Cerebellar cortex (tissue), 1 donor: ENCODE results near the gene IFITM1.
A peak's percentile ranks its signal among the peaks of the same experiment; 100 is the strongest.
"Not testable (repeated sequence)": the region's sequence is repeated elsewhere in the genome, so short reads cannot be mapped to it uniquely, and the experiment has no call there.

Experiments used
- DNase-seq: peaks from one replicate; pipeline ENCODE4 v3.0.0-alpha.2; 2015; ENCODE audit warnings: low spot score

Gene IFITM1

GRCh38 chr11:282630-283360, 31.0 kb upstream of the IFITM1 start:
- DNase-seq, result no peak

GRCh38 chr11:283405-284104, 30.3 kb upstream of the IFITM1 start:
- no peak for DNase-seq

- no peak for DNase-seq
Measured at GRCh38 chr11:284105-285020, 29.5 kb upstream of the IFITM1 start.

GRCh38 chr11:285021-285893, 28.6 kb upstream of the IFITM1 start:
- no peak for DNase-seq

- DNase-seq, result no peak
Measured at GRCh38 chr11:285894-286220, 28.0 kb upstream of the IFITM1 start.

GRCh38 chr11:286977-287820, 26.6 kb upstream of the IFITM1 start:
- DNase-seq, result not testable (repeated sequence)

GRCh38 chr11:287821-288477, 25.9 kb upstream of the IFITM1 start:
- no peak for DNase-seq

- peak; percentile 11 for DNase-seq
Measured at GRCh38 chr11:288478-289397, 25.1 kb upstream of the IFITM1 start, which contains the start of gene PGGHG. PGGHG (plus strand) TSS chr11:289126; CDS start chr11:289817, 691 bp downstream.

- no peak for DNase-seq
Measured at GRCh38 chr11:289398-289711, 24.5 kb upstream of the IFITM1 start.

- no peak for DNase-seq
Measured at GRCh38 chr11:289712-290620, 23.9 kb upstream of the IFITM1 start.

GRCh38 chr11:290621-291231, 23.1 kb upstream of the IFITM1 start:
- DNase-seq, result no peak

- DNase-seq, result no peak
Measured at GRCh38 chr11:291281-292210, 22.3 kb upstream of the IFITM1 start.

- DNase-seq, result no peak
Measured at GRCh38 chr11:292211-293121, 21.4 kb upstream of the IFITM1 start.

- no peak for DNase-seq
Measured at GRCh38 chr11:293271-293851, 20.5 kb upstream of the IFITM1 start.
